H9 (cell line): Measurements from ENCODE around the gene PDZD2. TPM values are rescaled to one million over a fixed set of nuclear protein-coding genes. Genes with fewer than 3 reads are reported as not detected.

Experiments
- DNase-seq: peaks from one replicate; pipeline ENCODE4 v3.0.0-alpha.2; 2017
- H2AFZ ChIP-seq: one replicate; pipeline ENCODE4 v1.6.1; 2013; ENCODE audit warnings: mild to moderate bottlenecking, low read length, control low read depth, moderate library complexity
- H2AK5ac ChIP-seq: 2 replicates; pipeline ENCODE4 v1.6.1; 2013; ENCODE audit warnings: low read length, control low read depth, mixed read lengths; ENCODE audit not compliant: insufficient read length
- H2BK120ac ChIP-seq: one replicate; pipeline ENCODE4 v1.6.1; 2013; ENCODE audit warnings: low read depth, mild to moderate bottlenecking, low read length, control low read depth, inconsistent platforms; ENCODE audit not compliant: poor library complexity, severe bottlenecking
- H2BK12ac ChIP-seq: 2 replicates; pipeline ENCODE4 v1.6.1; 2013; ENCODE audit warnings: low read length, control low read depth, mixed read lengths, low read depth; ENCODE audit not compliant: insufficient read length
- H2BK15ac ChIP-seq: 2 replicates; pipeline ENCODE4 v1.6.1; 2013; ENCODE audit warnings: low read depth, low read length, control low read depth
- H2BK20ac ChIP-seq: one replicate; pipeline ENCODE4 v1.6.1; 2013; ENCODE audit warnings: low read depth, mild to moderate bottlenecking, low read length, control low read depth, inconsistent platforms; ENCODE audit not compliant: poor library complexity, severe bottlenecking
- H2BK5ac ChIP-seq: 2 replicates; pipeline ENCODE4 v1.6.1; 2013; ENCODE audit warnings: low read length, control low read depth, mixed read lengths; ENCODE audit not compliant: insufficient read length
- H3K14ac ChIP-seq: 2 replicates; pipeline ENCODE4 v1.6.1; 2013; ENCODE audit warnings: low read length, control low read depth; ENCODE audit not compliant: insufficient read depth
- H3K18ac ChIP-seq: 2 replicates; pipeline ENCODE4 v1.6.1; 2013; ENCODE audit warnings: low read depth, mild to moderate bottlenecking, mixed read lengths, low read length, control low read depth; ENCODE audit not compliant: insufficient read length
- H3K23ac ChIP-seq: 2 replicates; pipeline ENCODE4 v1.6.1; 2013; ENCODE audit warnings: low read length, control low read depth, mixed read lengths, low read depth; ENCODE audit not compliant: insufficient read length
- H3K23me2 ChIP-seq: 2 replicates; pipeline ENCODE4 v1.6.1; 2013; ENCODE audit warnings: low read depth, mild to moderate bottlenecking, mixed read lengths, low read length, control low read depth; ENCODE audit not compliant: insufficient read length, poor library complexity, severe bottlenecking
- H3K27ac ChIP-seq: 2 replicates; pipeline ENCODE4 v1.5.1; 2013; ENCODE audit warnings: low read length, control low read depth, mixed read lengths, low read depth; ENCODE audit not compliant: insufficient read length
- H3K27me3 ChIP-seq: 2 replicates; pipeline ENCODE4 v1.6.1; 2013; ENCODE audit warnings: low read length, control low read depth, inconsistent platforms; ENCODE audit not compliant: insufficient read depth
- H3K4ac ChIP-seq: 2 replicates; pipeline ENCODE4 v1.6.1; 2013; ENCODE audit warnings: low read depth, mild to moderate bottlenecking, control low read depth, inconsistent platforms, low read length, moderate library complexity
- H3K4me1 ChIP-seq: 2 replicates; pipeline ENCODE4 v1.6.1; 2013; ENCODE audit warnings: low read length, control low read depth, inconsistent platforms; ENCODE audit not compliant: insufficient read depth
- H3K4me2 ChIP-seq: 2 replicates; pipeline ENCODE4 v1.6.1; 2013; ENCODE audit warnings: low read length, control low read depth, mixed read lengths; ENCODE audit not compliant: insufficient read length, insufficient read depth
- H3K56ac ChIP-seq: 2 replicates; pipeline ENCODE4 v1.6.1; 2013; ENCODE audit warnings: low read depth, mild to moderate bottlenecking, mixed read lengths, low read length, control low read depth; ENCODE audit not compliant: insufficient read length
- H3K79me1 ChIP-seq: 2 replicates; pipeline ENCODE4 v1.6.1; 2013; ENCODE audit warnings: low read depth, mild to moderate bottlenecking, moderate library complexity, low read length, control low read depth, inconsistent platforms; ENCODE audit not compliant: insufficient read depth, poor library complexity, severe bottlenecking
- H3K79me2 ChIP-seq: 2 replicates; pipeline ENCODE4 v1.6.1; 2013; ENCODE audit warnings: low read length, control low read depth, inconsistent platforms; ENCODE audit not compliant: insufficient read depth
- H3K9ac ChIP-seq: 2 replicates; pipeline ENCODE4 v1.6.1; 2013; ENCODE audit warnings: low read length, control low read depth, mixed read lengths; ENCODE audit not compliant: insufficient read length; ENCODE audit errors: extremely low read depth
- H3K9me3 ChIP-seq: one replicate; pipeline ENCODE4 v1.6.1; 2013; ENCODE audit warnings: low read depth, low read length, inconsistent platforms; ENCODE audit not compliant: control insufficient read depth
- H3T11ph ChIP-seq: one replicate; pipeline ENCODE4 v1.6.1; 2013; ENCODE audit warnings: mild to moderate bottlenecking, low read length, control low read depth, inconsistent platforms
- H4K20me1 ChIP-seq: one replicate; pipeline ENCODE4 v1.6.1; 2013; ENCODE audit not compliant: control insufficient read depth, insufficient read length, insufficient read depth
- H4K5ac ChIP-seq: 2 replicates; pipeline ENCODE4 v1.6.1; 2013; ENCODE audit warnings: low read depth, mild to moderate bottlenecking, mixed read lengths, low read length, control low read depth; ENCODE audit not compliant: insufficient read length
- H4K8ac ChIP-seq: replicated peaks from 2 replicates; pipeline ENCODE4 v1.6.1; 2013; ENCODE audit warnings: low read length, control low read depth, mixed read lengths, low read depth; ENCODE audit not compliant: insufficient read length
- H4K91ac ChIP-seq: 2 replicates; pipeline ENCODE4 v1.6.1; 2013; ENCODE audit warnings: low read depth, mild to moderate bottlenecking, moderate library complexity, mixed read lengths, low read length, control low read depth; ENCODE audit not compliant: insufficient read length
- H3K27ac Mint-ChIP-seq, 3 experiments: 2 replicates in 2 of 3; 3 replicates in 1 of 3; pipeline ENCODE4 v1.8.0; 2020 to 2021; ENCODE audit warnings: mixed read lengths in 3 of 3, mild to moderate bottlenecking in 1 of 3, moderate library complexity in 1 of 3
- H3K27me3 Mint-ChIP-seq: 2 replicates; pipeline ENCODE4 v1.8.0; 2021; ENCODE audit warnings: low read depth, mild to moderate bottlenecking, moderate library complexity, mixed read lengths
- H3K36me3 Mint-ChIP-seq, 3 experiments: 2 replicates in 2 of 3; 3 replicates in 1 of 3; pipeline ENCODE4 v1.8.0; 2020 to 2021; ENCODE audit warnings: low read depth in 3 of 3, mixed read lengths in 3 of 3; ENCODE audit not compliant: insufficient read depth in 1 of 3
- H3K4me1 Mint-ChIP-seq, 2 experiments: 2 replicates each; pipeline ENCODE4 v1.8.0; 2020; ENCODE audit warnings: mixed read lengths in 2 of 2
- H3K4me3 Mint-ChIP-seq, 2 experiments: 2 replicates in 1 of 2; 3 replicates in 1 of 2; pipeline ENCODE4 v1.8.0; 2020 to 2021; ENCODE audit warnings: mild to moderate bottlenecking in 2 of 2, mixed read lengths in 2 of 2, moderate library complexity in 1 of 2
- H3K9me3 Mint-ChIP-seq, 2 experiments: 2 replicates in 1 of 2; 3 replicates in 1 of 2; pipeline ENCODE4 v1.8.0; 2020; ENCODE audit warnings: mild to moderate bottlenecking in 2 of 2, mixed read lengths in 2 of 2, moderate library complexity in 1 of 2
- CTCF ChIP-seq: fragments of 200-600 bp; sonication (generic); conservative IDR thresholded peaks from 3 replicates; pipeline ENCODE4 v1.8.0; 2021; ENCODE audit warnings: antibody characterized with exemption, mild to moderate bottlenecking
- WGBS: extraction: QIAGEN DNeasy Blood & Tissue Kit; methylation state at CpG from one replicate; pipeline ENCODE4 v1.1.7; 2013; ENCODE audit warnings: missing lambda C conversion rate, low lambda C conversion rate, mixed read lengths; ENCODE audit not compliant: insufficient read length; ENCODE audit errors: extremely low coverage; 5-methylcytosine and 5-hydroxymethylcytosine counted together
- total RNA-seq: library from RNA; stranded (reverse); gene quantifications from 2 replicates; pipeline ENCODE4 v1.2.1, GENCODE V29; 2021

PDZD2 gene
- total RNA-seq, 1 experiment from 2014 or later, result 9.9 TPM

GRCh38 chr5:31731016-31731415 is 92.1 kb downstream of the PDZD2 start:
- Histone ChIP-seq H3K18ac (no peak overlapping the region), H2AK5ac (no peak overlapping the region), H4K8ac (no peak overlapping the region), H3T11ph (no peak overlapping the region), H3K23ac (no peak overlapping the region), H3K23me2 (no peaks in the 10 kb centered on the region), H3K9me3 (no peaks in the 10 kb centered on the region), H3K79me2 (no peaks in the 10 kb centered on the region), H3K27me3 (no peaks in the 10 kb centered on the region), H4K5ac (no peak overlapping the region), H3K9ac (no peak overlapping the region), H2BK5ac (no peak overlapping the region), H2BK20ac (no peak overlapping the region), H3K27ac (peak overlapping the region; percentile 85), H2BK12ac (no peak overlapping the region), H2AFZ (no peak overlapping the region), H2BK120ac (no peak overlapping the region), H4K91ac (no peak overlapping the region), H3K56ac (no peak overlapping the region), H3K14ac (no peak overlapping the region), H3K4me2 (peak overlapping the region; percentile 5), H3K79me1 (no peaks in the 10 kb centered on the region), H3K4me1 (peaks cover 14% of the 10 kb centered on the region; the same call in 1 of the 2 replicates), H3K4ac (no peak overlapping the region), H2BK15ac (no peak overlapping the region), H4K20me1 (no peaks in the 10 kb centered on the region)
- Mint-ChIP-seq H3K27ac (peak overlapping the region; percentile 84 to 96 (median 94); a peak in 5 of 7 replicates), H3K27me3 (peaks cover 3% of the 10 kb centered on the region; the same call in 1 of the 2 replicates), H3K9me3 (no peaks in the 10 kb centered on the region; a peak in 1 of 5 replicates), H3K36me3 (no peaks in the 10 kb centered on the region; a peak in 1 of 7 replicates), H3K4me3 (no peak overlapping the region), H3K4me1 (peaks cover 33 to 40% of the 10 kb centered on the region in 2 experiments)
- DNase-seq, result peak; percentile 50
- WGBS, result no CpG with 5 or more reads among the region's 3 CpGs
- TF ChIP-seq CTCF, result no peak
